NCI-H774 (cell line): Measurements from ENCODE around the gene EMSY.

ENCODE experiments used
- DNase-seq: peaks from one replicate; lab custom pipeline; 2025; lab: John Stamatoyannopoulos, UW

The EMSY gene

GRCh38 chr11:76598426-76598839 lies 153.6 kb downstream of the EMSY start:
- no peak for DNase-seq

GRCh38 chr11:76599041-76600013 lies 154.5 kb downstream of the EMSY start:
- DNase-seq = no peak

GRCh38 chr11:76600124-76600655 lies 155.4 kb downstream of the EMSY start:
- DNase-seq = no peak

GRCh38 chr11:76601272-76601671 lies 156.5 kb downstream of the EMSY start:
- DNase-seq = no peak

GRCh38 chr11:76601724-76602123 lies 156.9 kb downstream of the EMSY start:
- no peak for DNase-seq

- DNase-seq = no peak
Observed at GRCh38 chr11:76602431-76602861, 157.6 kb downstream of the EMSY start.
